ENCODE results near the gene STAG1. TPM values are rescaled to one million over a fixed set of nuclear protein-coding genes. Genes with fewer than 3 reads are reported as not detected.

STAG1 gene
- total and polyA plus RNA-seq, 2 experiments from 2014 or later = 9.0 to 21.9 TPM

- Histone ChIP-seq H3F3A (replicated peaks; ENCODE audit: low read depth) (no peaks in the 10 kb centered on the region), H3K9me2 (ENCODE audit: insufficient read depth) (no peaks in the 10 kb centered on the region), H2AFZ (no peak overlapping the region), H3K79me2 (replicated peaks; ENCODE audit: insufficient read depth) (no peaks in the 10 kb centered on the region), H3K4me3 (no peak overlapping the region), H3K4me2 (no peak overlapping the region), H3K4me1 (ENCODE audit: insufficient read depth) (peaks cover 4% of the 10 kb centered on the region; the same call in 1 of the 2 replicates), H4K20me1 (replicated peaks; ENCODE audit: insufficient read depth) (no peaks in the 10 kb centered on the region), H3K27me3 (ENCODE audit: insufficient read depth) (no peaks in the 10 kb centered on the region), H3K36me3 (ENCODE audit: insufficient read depth) (no peaks in the 10 kb centered on the region), H3K27ac (ENCODE audit: low read depth) (no peak overlapping the region)
- Mint-ChIP-seq H3K27ac (no peak overlapping the region), H3K27me3 (ENCODE audit: insufficient read depth, low read depth, poor library complexity) (peaks cover 4% of the 10 kb centered on the region), H3K36me3 (ENCODE audit: low read depth) (peaks cover 19% of the 10 kb centered on the region; the same call in 2 of the 3 replicates), H3K4me3 (no peak overlapping the region), H3K9me3 (no peaks in the 10 kb centered on the region), H3K4me1 (peaks cover 8% of the 10 kb centered on the region; the same call in 2 of the 3 replicates)
- ATAC-seq = no peak
- DNase-seq (ENCODE audit: low spot score) = no peak
- TF ChIP-seq CTCF (conservative IDR thresholded peaks at IDR 0.05; ENCODE audit: low read depth in 2 of 2) (no peak), STAT1 (IDR thresholded peaks at IDR 0.05; ENCODE audit: unreplicated experiment) (no peak), ZNF331 (CRISPR knock-in tag; IDR thresholded peaks at IDR 0.05; ENCODE audit: low read depth) (no peak), REST (IDR thresholded peaks at IDR 0.05; ENCODE audit: unreplicated experiment) (no peak), ETS1 (IDR thresholded peaks at IDR 0.05) (no peak), NANOG (IDR thresholded peaks at IDR 0.05; ENCODE audit: borderline replicate concordance) (no peak), ZNF114 (CRISPR knock-in tag; IDR thresholded peaks at IDR 0.05) (no peak), EZH2 (IDR thresholded peaks at IDR 0.05; ENCODE audit: low read depth, unreplicated experiment) (no peak), POLR2AphosphoS5 (IDR thresholded peaks at IDR 0.05; ENCODE audit: low read depth) (no peak), JUNB (IDR thresholded peaks at IDR 0.05; ENCODE audit: unreplicated experiment) (no peak), CREB1 (CRISPR knock-in tag; IDR thresholded peaks at IDR 0.05; ENCODE audit: low read depth) (no peak), ZNF462 (CRISPR knock-in tag; IDR thresholded peaks at IDR 0.05) (no peak), EZH2phosphoT487 (IDR thresholded peaks at IDR 0.05; ENCODE audit: unreplicated experiment) (no peak)
Measured at GRCh38 chr3:136343446-136343845, 408.7 kb downstream of the STAG1 start.
